Muscle of leg (tissue), 11 donors: ENCODE data around the gene KYNU. TPM values are rescaled to one million over a fixed set of nuclear protein-coding genes. Genes with fewer than 3 reads are reported as not detected.
"Not testable (repeated sequence)": the region's sequence is repeated elsewhere in the genome, so short reads cannot be mapped to it uniquely, and the experiment has no call there.

Experiments
- DNase-seq: peaks from one replicate; pipeline ENCODE4 v3.0.0; 2013
- H3K27ac ChIP-seq: one replicate; pipeline ENCODE4 v1.5.1; 2013; ENCODE audit warnings: mild to moderate bottlenecking, low read length, control low read depth
- H3K27me3 ChIP-seq: one replicate; pipeline ENCODE4 v1.6.1; 2013; ENCODE audit warnings: low read length; ENCODE audit not compliant: control insufficient read depth, insufficient read depth
- H3K36me3 ChIP-seq: one replicate; pipeline ENCODE4 v1.6.1; 2013; ENCODE audit warnings: low read length; ENCODE audit not compliant: control insufficient read depth, insufficient read depth
- H3K4me1 ChIP-seq: one replicate; pipeline ENCODE4 v1.6.1; 2013; ENCODE audit warnings: low read length; ENCODE audit not compliant: control insufficient read depth, insufficient read depth
- H3K4me3 ChIP-seq: one replicate; pipeline ENCODE4 v1.5.1; 2013; ENCODE audit warnings: low read length, control low read depth
- H3K9me3 ChIP-seq: replicated peaks from 2 replicates; pipeline ENCODE4 v1.6.1; 2013; ENCODE audit warnings: low read depth, low read length; ENCODE audit not compliant: control insufficient read depth
- WGBS: methylation state at CpG from one replicate; pipeline ENCODE4 v1.1.5; 2013; ENCODE audit warnings: missing lambda C conversion rate; ENCODE audit not compliant: insufficient coverage; 5-methylcytosine and 5-hydroxymethylcytosine counted together
- polyA plus RNA-seq, 8 donors: library from polyadenylated mRNA; unstranded; fragments of 120-200 nt; gene quantifications; one replicate each; pipeline versions ENCODE4 v1.2.1 to v1.2.3, GENCODE V29; 2013; ENCODE audit warnings: inconsistent platforms in 1 of 8, low replicate concordance in 1 of 8; ENCODE audit not compliant: insufficient read length in 8 of 8, insufficient read depth in 1 of 8
- total RNA-seq: library from RNA; stranded (reverse); fragments of 120-200 nt; gene quantifications from one replicate; pipeline ENCODE4 v1.2.4, GENCODE V29; 2013

KYNU gene
- total and polyA plus RNA-seq, 9 donors: 0.65 to 0.84 (median 0.76) TPM

DNA sequence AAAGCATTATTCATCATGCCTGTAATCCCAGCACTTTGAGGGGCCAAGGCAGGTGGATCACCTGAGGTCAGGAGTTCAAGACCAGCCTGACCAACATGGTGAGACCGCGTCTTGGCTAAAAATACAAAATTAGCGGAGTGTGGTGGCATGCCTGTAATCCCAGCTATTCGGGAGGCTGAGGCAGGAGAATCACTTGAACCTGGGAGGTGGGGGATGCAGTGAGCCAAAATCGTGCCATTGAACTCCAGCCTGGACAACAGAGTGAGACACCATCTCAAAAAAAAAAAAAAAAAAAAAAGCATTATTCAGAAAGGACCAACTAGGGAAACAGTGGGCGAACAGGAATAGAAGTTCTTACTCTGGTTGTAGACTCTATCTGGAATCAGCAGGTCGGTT lies 8.4 kb upstream of the KYNU start:
- H3K4me3 ChIP-seq, H3K9me3 ChIP-seq, H3K27ac ChIP-seq, H3K4me1 ChIP-seq, H3K27me3 ChIP-seq, DNase-seq, H3K36me3 ChIP-seq: not testable (repeated sequence)
- 96% methylated on average over 6 of the region's 7 CpGs for WGBS

DNA sequence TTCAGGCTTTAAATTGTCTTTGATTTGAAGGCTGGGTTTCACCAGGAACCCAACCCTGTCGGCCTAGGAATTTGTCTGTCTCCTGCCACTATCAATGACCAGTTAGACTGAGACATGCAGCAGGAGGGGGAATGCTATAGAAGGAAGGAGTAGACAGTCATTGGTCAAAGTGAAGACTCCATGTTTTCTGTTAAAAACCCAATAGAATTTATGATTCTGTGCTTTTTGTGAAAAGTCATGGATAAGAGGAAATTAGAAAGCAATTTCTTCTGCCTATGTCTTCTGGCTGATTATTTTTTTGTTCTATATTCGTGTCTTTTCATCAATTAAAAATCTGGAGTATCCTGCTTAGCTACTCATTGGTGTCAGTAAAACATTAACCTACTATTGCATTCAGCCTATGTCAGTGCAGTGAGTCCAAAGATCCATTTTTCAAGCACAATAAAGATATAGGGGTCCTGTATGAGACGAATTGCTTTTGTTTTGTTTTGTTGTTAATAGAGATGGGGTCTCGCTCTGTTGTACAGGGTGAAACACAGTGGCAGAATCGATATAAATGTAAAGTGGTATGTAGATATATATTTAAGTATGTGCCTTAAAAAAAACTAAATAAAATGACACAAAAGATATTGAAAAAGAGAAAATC lies 7.9 kb upstream of the KYNU start:
- no CpG with 5 or more reads among the region's 5 CpGs for WGBS
- Histone ChIP-seq H3K27ac (no peak overlapping the region), H3K27me3 (no peaks in the 10 kb centered on the region), H3K4me1 (no peaks in the 10 kb centered on the region), H3K36me3 (no peaks in the 10 kb centered on the region), H3K4me3 (no peak overlapping the region), H3K9me3 (no peaks in the 10 kb centered on the region)
- DNase-seq: no peak

DNA sequence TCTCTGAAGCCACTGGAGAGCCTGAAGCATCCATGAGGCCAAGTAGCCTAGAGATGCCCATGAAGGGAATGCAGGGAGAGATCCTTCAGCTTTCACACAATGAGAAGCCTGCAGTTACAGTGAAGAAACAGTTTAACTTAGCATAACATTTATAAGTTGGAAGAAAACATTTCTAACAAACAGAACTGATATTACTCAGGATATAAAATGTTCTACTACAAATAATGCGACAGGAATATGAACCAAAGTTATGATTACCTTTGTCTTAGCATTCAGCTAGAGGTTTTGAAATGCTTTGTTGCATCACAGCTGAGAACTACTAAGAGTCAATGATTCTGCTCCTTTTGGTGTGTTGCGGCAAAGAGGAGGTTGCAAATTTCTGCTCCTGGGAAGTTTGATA lies 6.9 kb upstream of the KYNU start:
- WGBS: no CpG with 5 or more reads among the region's 2 CpGs
- no peaks in the 10 kb centered on the region for H3K9me3 ChIP-seq

DNA sequence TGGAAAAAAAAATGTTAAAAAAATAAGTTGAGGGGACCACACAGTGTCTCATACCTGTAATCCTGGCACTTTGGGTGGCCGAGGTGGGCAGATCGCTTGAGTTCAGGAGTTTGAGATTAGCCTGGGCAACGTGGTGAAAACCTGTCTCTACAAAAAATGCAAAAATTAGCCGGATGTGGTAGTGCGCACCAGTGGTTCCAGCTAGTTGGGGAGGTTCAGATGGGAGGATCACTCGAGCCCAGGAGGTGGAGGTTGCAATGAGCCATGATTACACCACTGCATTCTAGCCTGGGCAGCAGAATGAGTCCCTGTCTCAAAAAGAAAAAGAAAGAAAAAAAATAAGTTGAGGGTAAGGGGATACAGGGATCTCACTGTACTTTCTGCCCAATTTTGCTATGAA lies 6.1 kb upstream of the KYNU start:
- Histone ChIP-seq H3K4me1 (no peaks in the 10 kb centered on the region), H3K4me3 (no peak overlapping the region), H3K27ac (no peak overlapping the region), H3K27me3 (no peaks in the 10 kb centered on the region), H3K9me3 (no peaks in the 10 kb centered on the region), H3K36me3 (no peaks in the 10 kb centered on the region)
- no peak for DNase-seq
- WGBS: 84% methylated on average over 5 of the region's 6 CpGs

More for the DNA sequence above, 6.9 kb upstream of the KYNU start:
- Histone ChIP-seq H3K27me3 (no peaks in the 10 kb centered on the region), H3K4me3 (no peak overlapping the region), H3K36me3 (no peaks in the 10 kb centered on the region), H3K27ac (no peak overlapping the region), H3K4me1 (no peaks in the 10 kb centered on the region)
- DNase-seq: no peak

DNA sequence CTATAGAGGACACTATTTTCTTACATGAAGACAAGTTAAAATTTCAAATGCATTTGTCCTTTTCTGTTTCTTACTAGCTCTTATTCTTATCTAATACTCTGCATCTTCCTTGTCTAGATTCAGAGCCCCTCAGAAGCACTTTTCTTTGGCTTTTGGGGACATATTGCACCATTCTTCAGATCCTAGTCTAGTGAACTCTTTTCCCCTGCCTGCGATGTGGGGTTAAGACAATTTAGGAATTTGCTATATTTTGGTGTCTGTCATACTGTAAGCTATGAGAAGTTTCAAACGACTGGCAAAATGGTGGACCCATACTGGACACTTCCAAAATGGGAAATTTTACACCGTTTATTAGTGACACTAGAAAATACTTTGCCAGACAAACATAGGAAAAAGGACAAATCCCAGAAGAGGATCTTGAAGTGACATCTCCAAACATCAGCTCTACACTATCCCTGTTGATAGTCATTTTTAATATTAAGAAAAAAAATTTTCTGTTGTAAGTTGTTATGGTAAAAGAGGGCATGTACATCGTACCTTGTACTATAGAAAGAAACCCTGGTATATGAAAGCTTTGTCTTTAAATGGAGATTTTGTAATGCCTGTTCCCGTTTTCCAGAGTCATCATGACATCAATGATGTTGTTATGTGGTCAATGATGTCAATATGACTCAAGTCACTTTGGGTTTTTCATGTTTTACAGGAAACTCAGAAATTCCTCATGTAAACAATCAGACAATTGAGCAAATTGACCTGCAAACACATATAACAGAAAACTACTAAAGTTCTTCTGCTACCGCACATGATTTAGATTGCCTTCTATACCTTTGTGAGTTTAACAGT lies 4.4 kb upstream of the KYNU start:
- no CpG with 5 or more reads among the region's 6 CpGs for WGBS

DNA sequence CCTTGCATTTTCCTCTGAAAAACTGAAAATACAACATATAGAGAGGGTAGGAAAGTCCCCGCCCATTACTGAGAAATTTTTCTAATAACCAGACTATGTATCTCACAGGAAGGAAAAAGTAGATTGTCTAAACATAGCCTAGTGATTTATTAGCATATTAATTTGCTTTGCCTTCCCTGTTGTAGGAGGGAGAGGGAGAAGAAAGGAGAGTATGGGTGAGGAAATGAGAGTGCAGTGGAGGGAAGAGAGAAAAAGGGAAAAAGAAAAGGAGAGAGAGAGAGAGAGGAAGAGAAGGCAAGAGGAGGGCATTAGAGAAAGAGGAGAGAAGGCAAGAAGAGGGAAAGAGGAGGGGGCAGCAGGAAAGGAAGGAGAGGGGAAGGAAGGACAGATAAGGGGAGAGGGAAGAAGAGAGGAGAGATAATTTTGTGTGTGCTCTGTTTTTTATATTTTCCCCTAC lies 3.6 kb upstream of the KYNU start:
- no peak for DNase-seq
- Histone ChIP-seq H3K36me3 (no peaks in the 10 kb centered on the region), H3K27ac (no peak overlapping the region), H3K4me1 (no peaks in the 10 kb centered on the region), H3K4me3 (no peak overlapping the region), H3K27me3 (no peaks in the 10 kb centered on the region), H3K9me3 (no peaks in the 10 kb centered on the region)
- WGBS: no CpG with 5 or more reads among the region's 1 CpG

More for the DNA sequence above, 4.4 kb upstream of the KYNU start:
- H3K36me3 ChIP-seq: no peaks in the 10 kb centered on the region
- no peak overlapping the region for H3K4me3 ChIP-seq
- H3K4me1 ChIP-seq: no peaks in the 10 kb centered on the region
- no peaks in the 10 kb centered on the region for H3K9me3 ChIP-seq
- no peaks in the 10 kb centered on the region for H3K27me3 ChIP-seq
- no peak overlapping the region for H3K27ac ChIP-seq
- no peak for DNase-seq

DNA sequence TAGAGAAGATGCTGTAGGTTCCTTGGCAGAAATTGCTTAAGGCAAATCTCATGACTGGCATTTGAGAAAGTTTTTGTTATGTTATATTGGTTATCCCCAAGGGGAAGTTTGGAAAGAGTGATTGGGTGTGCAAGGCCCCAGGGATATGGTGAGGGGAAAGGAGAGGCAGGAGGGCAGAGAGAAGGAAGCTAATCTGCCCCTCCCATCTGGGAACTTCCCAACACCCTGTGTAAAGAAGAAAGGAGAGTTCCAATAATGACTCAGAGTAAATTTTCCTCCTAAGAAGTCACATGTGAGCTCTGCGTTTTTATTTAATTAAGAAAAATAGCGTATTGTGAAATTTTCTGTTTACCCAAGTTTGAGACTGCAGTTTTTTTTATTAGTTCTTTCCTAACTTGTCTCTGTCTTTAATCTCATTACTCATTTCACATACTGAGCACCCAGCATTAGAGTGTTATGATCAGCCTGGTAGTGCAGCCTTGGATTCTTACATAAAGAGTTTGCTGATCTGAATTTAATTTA lies 3.1 kb upstream of the KYNU start:
- DNase-seq: no peak
- no peaks in the 10 kb centered on the region for H3K36me3 ChIP-seq
- no peak overlapping the region for H3K4me3 ChIP-seq
- no CpG with 5 or more reads among the region's 2 CpGs for WGBS
- no peaks in the 10 kb centered on the region for H3K4me1 ChIP-seq
- no peaks in the 10 kb centered on the region for H3K9me3 ChIP-seq
- no peaks in the 10 kb centered on the region for H3K27me3 ChIP-seq
- no peak overlapping the region for H3K27ac ChIP-seq

DNA sequence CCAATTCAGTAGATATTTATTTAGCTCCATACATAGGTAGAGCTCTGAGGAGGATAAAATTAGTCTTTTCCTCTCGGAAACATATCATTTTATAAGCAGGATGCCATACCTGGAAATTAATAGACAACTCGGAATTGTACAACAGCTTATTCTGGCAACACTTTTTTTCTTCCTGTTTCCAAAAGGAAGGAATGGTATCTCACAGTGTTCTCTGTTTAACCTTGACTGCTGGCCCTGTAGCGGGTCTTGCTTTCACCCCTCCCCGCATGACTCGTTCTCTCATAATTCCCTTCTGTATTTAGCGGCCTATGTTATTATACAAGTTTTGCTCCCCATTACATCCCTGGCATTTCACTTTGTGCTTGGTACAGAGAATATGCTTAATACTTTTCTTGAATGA lies 2.5 kb upstream of the KYNU start:
- no peak overlapping the region for H3K27ac ChIP-seq
- no peaks in the 10 kb centered on the region for H3K4me1 ChIP-seq
- H3K27me3 ChIP-seq: no peaks in the 10 kb centered on the region
- no peak overlapping the region for H3K4me3 ChIP-seq
- DNase-seq: no peak
- 95% methylated on average over 4 of the region's 6 CpGs for WGBS
- no peaks in the 10 kb centered on the region for H3K9me3 ChIP-seq
- no peaks in the 10 kb centered on the region for H3K36me3 ChIP-seq

DNA sequence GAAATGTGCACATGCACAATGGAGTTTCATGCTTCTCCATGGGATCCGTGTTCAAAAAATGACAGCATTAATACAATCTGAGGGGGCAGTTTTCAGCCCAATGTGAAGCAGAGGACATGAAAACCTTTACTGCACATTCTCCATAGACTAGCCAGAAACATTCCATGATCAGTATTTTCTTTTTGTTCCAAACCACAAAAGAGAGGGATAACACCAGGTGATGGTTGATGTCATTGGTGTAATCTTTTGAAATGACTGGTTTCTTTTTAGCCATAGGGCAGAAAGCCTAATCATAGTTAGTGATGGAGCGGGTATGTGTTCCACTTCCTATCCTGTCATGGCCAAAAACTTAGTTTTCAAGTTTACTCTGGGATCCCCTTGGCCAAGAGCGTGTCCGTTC lies 1.8 kb upstream of the KYNU start:
- WGBS: 100% methylated on average over 1 of the region's 4 CpGs

DNA sequence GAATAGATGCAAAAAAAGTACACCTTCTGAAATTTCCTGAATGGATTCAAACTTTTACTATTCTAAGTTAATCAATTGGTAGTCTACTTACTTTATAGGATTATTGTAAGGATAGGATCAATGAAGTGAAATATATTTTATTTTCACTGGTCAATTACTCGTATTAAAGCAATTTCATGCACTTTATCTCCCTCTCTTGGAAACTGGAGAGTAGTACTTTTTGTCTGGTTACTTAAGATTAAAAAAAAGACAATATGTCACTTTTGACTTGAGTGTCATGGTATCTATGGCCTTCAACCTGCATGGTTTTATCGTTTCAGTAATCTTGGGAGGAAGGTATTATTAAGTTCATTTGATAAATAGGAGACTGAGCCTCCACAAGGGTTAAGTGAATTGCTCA lies 1.0 kb upstream of the KYNU start:
- H3K9me3 ChIP-seq: no peaks in the 10 kb centered on the region
- H3K4me1 ChIP-seq: no peaks in the 10 kb centered on the region
- H3K4me3 ChIP-seq: no peak overlapping the region
- no peak for DNase-seq
- H3K36me3 ChIP-seq: no peaks in the 10 kb centered on the region
- H3K27me3 ChIP-seq: no peaks in the 10 kb centered on the region
- H3K27ac ChIP-seq: no peak overlapping the region
- whole genome bisulfite sequencing: no CpG with 5 or more reads among the region's 2 CpGs

More for the DNA sequence above, 1.8 kb upstream of the KYNU start:
- Histone ChIP-seq H3K27ac (no peak overlapping the region), H3K4me1 (no peaks in the 10 kb centered on the region), H3K9me3 (no peaks in the 10 kb centered on the region), H3K27me3 (no peaks in the 10 kb centered on the region), H3K4me3 (no peak overlapping the region), H3K36me3 (no peaks in the 10 kb centered on the region)
- DNase-seq: no peak
